Stimulated activated effector memory CD8-positive, alpha-beta T cell treated with anti-CD3 and anti-CD28 coated beads, Interleukin-12 subunit alpha, Interleukin-12 subunit beta, amount 100 ng/mL, for 72 hours (primary cell): Measurements from ENCODE around the gene NEBL.
"Not testable (repeated sequence)": the region's sequence is repeated elsewhere in the genome, so short reads cannot be mapped to it uniquely, and the experiment has no call there.

Experiments used
- ATAC-seq: fragments of 150-1000 bp; cut with Tn5 transposase; 2 replicates; pipeline ENCODE4 v1.10.0; 2021
- DNase-seq, 2 donors: peaks; one replicate each; pipeline ENCODE4 v3.0.0; 2021 to 2022; ENCODE audit warnings: low spot score in 2 of 2
- H3K27ac Mint-ChIP-seq: one replicate; pipeline ENCODE4 v1.8.0; 2022; ENCODE audit warnings: mild to moderate bottlenecking, mixed read lengths
- H3K36me3 Mint-ChIP-seq: one replicate; pipeline ENCODE4 v1.8.0; 2022; ENCODE audit warnings: mild to moderate bottlenecking, mixed read lengths
- H3K4me1 Mint-ChIP-seq: one replicate; pipeline ENCODE4 v1.8.0; 2022; ENCODE audit warnings: mixed read lengths
- H3K4me3 Mint-ChIP-seq: one replicate; pipeline ENCODE4 v1.8.0; 2022; ENCODE audit warnings: mild to moderate bottlenecking, mixed read lengths
- H3K9me3 Mint-ChIP-seq: one replicate; pipeline ENCODE4 v1.8.0; 2022; ENCODE audit warnings: mixed read lengths

NEBL gene

DNA sequence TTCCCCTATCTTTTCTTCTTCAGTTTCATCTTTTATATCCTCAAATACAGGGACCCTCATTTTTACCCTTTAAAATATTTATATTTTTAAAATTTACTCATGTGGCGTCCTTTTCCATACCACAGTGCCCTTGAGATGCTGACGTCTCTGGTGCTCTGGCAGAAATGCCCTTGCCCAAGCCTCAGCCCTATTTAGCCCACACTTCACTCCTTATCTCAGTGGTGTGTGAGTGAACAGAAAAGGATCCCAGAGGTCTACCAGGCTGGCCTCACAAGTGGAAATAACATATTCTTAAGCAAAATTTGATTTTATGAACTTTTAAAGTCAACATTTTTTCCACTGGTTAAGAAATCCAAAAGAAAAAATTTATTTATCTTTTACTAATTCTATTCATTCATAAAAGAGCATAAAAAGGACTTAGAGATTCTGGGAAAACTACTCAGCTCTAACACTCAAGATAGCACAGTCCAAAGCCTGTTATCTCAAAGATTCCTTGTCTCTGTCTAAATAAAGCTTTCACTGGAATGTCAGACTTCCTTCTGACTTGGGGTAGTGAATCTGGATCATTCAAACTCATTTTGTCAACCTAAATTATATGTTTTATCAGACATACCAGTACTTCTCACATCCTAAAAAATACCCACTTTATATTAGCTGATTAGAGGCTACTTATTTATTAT is at the start of gene NEBL:
Gene NEBL, minus strand, starts transcription at position 166 of the 680 bp plus-strand sequence. Its CDS starts 106 bp downstream, at position 60.
- Mint-ChIP-seq H3K27ac (no peak within 1 kb of the TSS), H3K36me3 (no peaks in the 10 kb centered on the region), H3K4me3 (no peak within 1 kb of the TSS), H3K4me1 (no peaks in the 10 kb centered on the region), H3K9me3 (peaks cover under 1% of the 10 kb centered on the region)
- DNase-seq: no peak
- ATAC-seq: no peak

DNA sequence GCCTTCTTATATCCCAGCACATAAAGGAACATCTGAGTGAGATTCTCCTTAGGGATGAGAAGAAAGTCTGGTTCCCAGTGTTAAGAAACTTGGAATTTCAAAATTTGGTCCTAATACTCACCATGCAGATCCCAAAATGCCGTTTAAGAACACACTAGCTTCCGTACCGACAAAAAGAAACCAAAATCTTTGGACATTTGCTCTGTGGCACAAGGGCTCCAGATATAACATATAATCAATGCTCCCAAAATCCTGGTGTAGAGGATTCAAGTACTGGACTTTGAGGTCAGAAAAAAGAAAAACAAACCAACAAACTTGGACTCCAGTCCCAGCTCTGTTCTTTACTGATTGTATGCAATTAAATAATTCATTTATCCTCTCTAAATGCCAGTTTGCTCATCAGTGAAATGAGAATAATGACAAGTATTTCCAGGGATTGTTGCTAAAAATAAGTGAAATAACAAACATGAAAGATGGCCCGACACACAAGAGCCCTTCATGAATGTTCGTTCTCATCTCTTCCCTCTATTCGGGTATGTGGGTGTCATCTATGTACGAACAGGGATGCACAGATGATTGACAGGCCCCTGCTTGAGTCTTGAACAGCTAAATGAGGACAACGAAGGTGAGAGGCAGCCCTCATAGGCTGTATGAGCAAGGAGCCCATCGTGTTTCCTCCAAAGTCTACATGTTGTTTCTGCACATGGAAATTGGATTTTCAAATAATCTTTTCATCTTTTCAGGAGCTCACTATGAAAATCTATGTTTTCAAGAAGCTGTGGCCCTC is 48.6 kb upstream of the NEBL start:
- Mint-ChIP-seq H3K4me1 (no peaks in the 10 kb centered on the region), H3K27ac (no peak overlapping the region), H3K4me3 (no peak overlapping the region), H3K9me3 (peaks cover 5% of the 10 kb centered on the region), H3K36me3 (no peaks in the 10 kb centered on the region)
- no peak for ATAC-seq
- DNase-seq: no peak

DNA sequence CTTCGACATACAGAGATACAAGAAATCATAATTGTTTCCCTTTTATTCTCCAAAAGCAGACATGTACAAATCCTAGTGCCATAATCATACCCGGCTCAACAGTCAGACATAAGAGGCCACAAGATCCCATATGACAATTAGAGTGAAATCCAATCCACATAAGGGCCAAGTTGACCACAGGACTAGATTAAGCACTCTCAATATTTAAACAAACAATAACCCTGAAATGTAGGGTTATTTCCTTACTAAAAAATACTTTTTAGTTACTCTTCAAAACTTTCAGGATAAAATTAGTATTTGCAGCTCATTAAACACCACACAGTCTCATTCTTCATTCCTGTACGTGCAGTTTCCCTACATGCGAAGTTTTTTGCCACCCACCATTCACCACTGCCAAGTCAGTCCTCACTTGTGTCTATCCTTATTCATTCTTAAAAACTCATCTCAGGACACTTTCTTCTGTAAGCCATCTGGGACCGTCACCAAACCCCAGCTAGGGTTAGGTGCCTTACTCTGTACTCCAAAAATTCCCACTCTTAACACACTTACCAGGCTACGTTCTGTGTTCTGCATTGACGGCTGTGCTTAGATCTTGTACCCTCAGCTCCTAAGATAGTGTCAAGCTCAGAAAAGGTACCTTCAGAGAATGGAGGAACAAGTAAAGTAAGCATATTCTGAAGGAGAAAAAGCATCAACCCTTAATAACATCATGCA is 47.8 kb upstream of the NEBL start:
- no peaks in the 10 kb centered on the region for H3K4me1 Mint-ChIP-seq
- DNase-seq (no peak), ATAC-seq (no peak)
- no peaks in the 10 kb centered on the region for H3K36me3 Mint-ChIP-seq
- H3K9me3 Mint-ChIP-seq: peaks cover 5% of the 10 kb centered on the region
- H3K4me3 Mint-ChIP-seq: no peak overlapping the region
- no peak overlapping the region for H3K27ac Mint-ChIP-seq

- ATAC-seq, H3K27ac Mint-ChIP-seq, H3K4me1 Mint-ChIP-seq, H3K9me3 Mint-ChIP-seq, H3K36me3 Mint-ChIP-seq, H3K4me3 Mint-ChIP-seq, DNase-seq: not testable (repeated sequence)
Observed at GRCh38 chr10:20939414-20939813, 42.3 kb upstream of the NEBL start.

DNA sequence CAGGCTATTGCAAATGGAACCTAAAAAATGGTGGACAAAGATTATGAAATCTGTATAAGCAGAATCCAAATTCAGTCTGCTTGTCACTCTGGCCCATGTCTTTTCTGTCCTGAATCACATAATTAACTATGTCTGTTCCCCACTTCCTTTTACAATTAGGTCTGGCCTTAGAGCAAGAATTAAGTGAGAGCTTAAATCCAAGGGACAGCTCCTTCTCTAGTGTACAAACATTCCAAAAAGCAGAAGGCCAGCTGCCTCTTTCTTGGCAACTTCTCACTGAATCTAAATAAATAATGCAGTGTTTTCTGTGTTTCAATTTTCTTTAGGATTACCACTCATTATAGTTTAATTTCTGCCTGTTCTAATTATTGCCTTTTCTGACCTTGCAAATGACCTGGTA is 39.3 kb upstream of the NEBL start:
- Mint-ChIP-seq H3K4me3 (no peak overlapping the region), H3K36me3 (no peaks in the 10 kb centered on the region), H3K9me3 (peaks cover 4% of the 10 kb centered on the region)

DNA sequence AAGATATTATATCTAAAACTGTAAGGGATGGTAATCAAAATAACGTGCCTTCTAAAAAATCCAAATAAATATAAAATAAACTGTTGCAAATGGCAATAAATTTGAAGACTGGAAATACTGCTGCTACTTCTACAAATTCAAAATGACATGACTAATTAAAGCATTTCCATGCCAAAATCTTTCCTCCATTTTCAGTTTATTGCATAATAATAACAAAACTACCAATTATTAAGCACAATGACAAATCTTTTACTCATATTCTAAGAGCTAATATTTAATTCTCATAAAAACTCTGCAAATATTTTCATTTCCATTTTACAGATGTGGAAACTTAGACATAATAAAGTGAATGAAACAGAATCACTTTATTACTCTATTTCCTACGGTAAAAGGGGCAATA is 38.8 kb upstream of the NEBL start:
- Mint-ChIP-seq H3K36me3 (no peaks in the 10 kb centered on the region), H3K4me1 (no peaks in the 10 kb centered on the region), H3K9me3 (peaks cover 4% of the 10 kb centered on the region), H3K4me3 (no peak overlapping the region), H3K27ac (no peak overlapping the region)
- ATAC-seq (no peak), DNase-seq (no peak)

More for the DNA sequence above, 39.3 kb upstream of the NEBL start:
- no peak for ATAC-seq
- no peaks in the 10 kb centered on the region for H3K4me1 Mint-ChIP-seq
- DNase-seq: no peak
- no peak overlapping the region for H3K27ac Mint-ChIP-seq

- Mint-ChIP-seq H3K4me3 (no peak overlapping the region), H3K9me3 (peaks cover 4% of the 10 kb centered on the region), H3K27ac (no peak overlapping the region), H3K36me3 (no peaks in the 10 kb centered on the region), H3K4me1 (no peaks in the 10 kb centered on the region)
- DNase-seq (no peak), ATAC-seq (no peak)
Observed at GRCh38 chr10:20935301-20935700, 38.2 kb upstream of the NEBL start.

DNA sequence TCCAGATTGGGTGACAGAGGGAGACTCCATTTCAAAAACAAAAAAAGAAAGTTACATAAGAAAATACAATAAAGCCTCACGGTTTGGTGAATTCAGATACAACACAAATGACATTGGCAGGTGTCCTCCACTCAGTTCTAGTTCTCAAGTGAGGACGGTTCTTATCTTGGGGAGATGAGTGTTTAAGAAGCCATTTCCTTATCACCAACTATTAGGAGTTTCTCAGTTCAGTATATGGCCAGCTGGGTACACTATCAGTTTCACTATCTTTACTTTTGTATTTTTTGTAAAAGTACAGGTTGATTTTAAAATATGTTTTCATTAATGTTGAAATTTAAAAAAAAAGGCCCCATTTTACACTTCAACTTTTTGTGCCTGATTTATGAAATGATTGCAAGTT is 36.6 kb upstream of the NEBL start:
- H3K4me1 Mint-ChIP-seq: no peaks in the 10 kb centered on the region
- ATAC-seq (no peak), DNase-seq (no peak)
- no peak overlapping the region for H3K4me3 Mint-ChIP-seq
- H3K27ac Mint-ChIP-seq: no peak overlapping the region
- H3K36me3 Mint-ChIP-seq: no peaks in the 10 kb centered on the region
- peaks cover 4% of the 10 kb centered on the region for H3K9me3 Mint-ChIP-seq

DNA sequence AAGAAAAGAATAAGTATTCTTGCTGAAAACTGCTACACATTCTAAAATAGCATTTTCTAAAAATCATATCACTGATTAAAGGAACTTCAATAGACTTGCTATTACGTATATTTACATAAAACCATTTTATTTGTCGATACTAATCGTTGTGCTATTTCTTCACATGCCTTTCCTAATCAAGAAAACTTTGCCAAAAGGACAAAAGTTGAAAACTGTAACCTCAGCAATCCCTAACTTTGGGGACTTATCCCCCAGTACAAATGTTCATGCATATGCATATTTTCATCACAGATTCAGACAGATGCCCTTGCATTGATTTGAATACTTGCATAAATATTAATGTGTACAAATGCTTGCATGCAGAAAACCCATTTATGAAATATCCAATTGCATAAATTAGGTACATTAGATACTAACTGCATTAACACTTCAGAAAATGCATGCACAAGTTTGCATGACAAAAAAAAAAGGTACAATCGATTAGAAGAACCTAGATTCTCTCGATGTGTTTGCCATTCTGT is 35.6 kb upstream of the NEBL start:
- no peak for ATAC-seq
- H3K4me1 Mint-ChIP-seq: no peaks in the 10 kb centered on the region
- no peaks in the 10 kb centered on the region for H3K36me3 Mint-ChIP-seq
- H3K9me3 Mint-ChIP-seq: peaks cover 4% of the 10 kb centered on the region
- no peak for DNase-seq
- no peak overlapping the region for H3K27ac Mint-ChIP-seq
- H3K4me3 Mint-ChIP-seq: no peak overlapping the region

- no peaks in the 10 kb centered on the region for H3K36me3 Mint-ChIP-seq
- DNase-seq: no peak
- no peaks in the 10 kb centered on the region for H3K4me1 Mint-ChIP-seq
- H3K27ac Mint-ChIP-seq: no peak overlapping the region
- no peak overlapping the region for H3K4me3 Mint-ChIP-seq
- ATAC-seq: no peak
- H3K9me3 Mint-ChIP-seq: peaks cover 10% of the 10 kb centered on the region
Observed at GRCh38 chr10:20931156-20931795, 34.2 kb upstream of the NEBL start.

- Mint-ChIP-seq H3K4me3 (no peak overlapping the region), H3K9me3 (peaks cover 10% of the 10 kb centered on the region), H3K27ac (no peak overlapping the region), H3K4me1 (no peaks in the 10 kb centered on the region), H3K36me3 (no peaks in the 10 kb centered on the region)
- DNase-seq (no peak), ATAC-seq (no peak)
Observed at GRCh38 chr10:20927456-20927855, 30.3 kb upstream of the NEBL start.

GRCh38 chr10:20922451-20922850 is 25.3 kb upstream of the NEBL start:
- no peak overlapping the region for H3K4me3 Mint-ChIP-seq
- peaks cover 7% of the 10 kb centered on the region for H3K9me3 Mint-ChIP-seq
- ATAC-seq: no peak
- H3K36me3 Mint-ChIP-seq: no peaks in the 10 kb centered on the region
- no peak for DNase-seq
- H3K4me1 Mint-ChIP-seq: no peaks in the 10 kb centered on the region
- H3K27ac Mint-ChIP-seq: no peak overlapping the region

- H3K4me1 Mint-ChIP-seq: no peaks in the 10 kb centered on the region
- peaks cover 7% of the 10 kb centered on the region for H3K9me3 Mint-ChIP-seq
- no peak for ATAC-seq
- DNase-seq: no peak
- H3K36me3 Mint-ChIP-seq: no peaks in the 10 kb centered on the region
- H3K4me3 Mint-ChIP-seq: no peak overlapping the region
- H3K27ac Mint-ChIP-seq: no peak overlapping the region
Observed at GRCh38 chr10:20922033-20922432, 24.9 kb upstream of the NEBL start.

GRCh38 chr10:20920061-20920460 is 22.9 kb upstream of the NEBL start:
- Mint-ChIP-seq H3K36me3 (no peaks in the 10 kb centered on the region), H3K9me3 (no peaks in the 10 kb centered on the region), H3K4me3 (no peak overlapping the region), H3K4me1 (no peaks in the 10 kb centered on the region), H3K27ac (no peak overlapping the region)
- ATAC-seq (no peak), DNase-seq (no peak)

- Mint-ChIP-seq H3K4me3 (no peak overlapping the region), H3K27ac (no peak overlapping the region), H3K4me1 (no peaks in the 10 kb centered on the region), H3K36me3 (no peaks in the 10 kb centered on the region), H3K9me3 (no peaks in the 10 kb centered on the region)
- ATAC-seq (no peak), DNase-seq (no peak)
Observed at GRCh38 chr10:20919481-20919880, 22.4 kb upstream of the NEBL start.
